HL-60 (cell line): ENCODE data around the gene NDUFAF2.

Experiments
- DNase-seq, 2 experiments: peaks; one replicate each; pipeline ENCODE4 v3.0.0-alpha.2; 2010 to 2020; ENCODE audit warnings: low read depth in 1 of 2, low spot score in 1 of 2
- H3K27ac ChIP-seq: fragments of 250-450 bp; sonication (Bioruptor Pico); replicated peaks from 2 replicates; pipeline ENCODE4 v1.5.1; 2020; ENCODE audit warnings: mild to moderate bottlenecking, moderate library complexity
- H3K27me3 ChIP-seq: fragments of 250-450 bp; sonication (Bioruptor Pico); 2 replicates; pipeline ENCODE4 v1.5.1; 2021; ENCODE audit warnings: mild to moderate bottlenecking, moderate library complexity; ENCODE audit not compliant: insufficient read depth, poor library complexity, severe bottlenecking
- H3K4me3 ChIP-seq: replicated peaks from 2 replicates; pipeline ENCODE4 v1.5.1; 2011; ENCODE audit warnings: mild to moderate bottlenecking, control low read depth, low read length; ENCODE audit not compliant: insufficient read depth
- CTCF ChIP-seq: IDR thresholded peaks from one replicate; pipeline ENCODE4 v1.5.1; 2011; ENCODE audit warnings: low read length, control low read depth, inconsistent platforms; ENCODE audit not compliant: insufficient read depth
- GABPA ChIP-seq: IDR thresholded peaks from 2 replicates; pipeline ENCODE4 v1.6.1; 2012; ENCODE audit warnings: low read depth
- POLR2AphosphoS5 ChIP-seq: IDR thresholded peaks from 2 replicates; pipeline ENCODE4 v1.6.1; 2012; ENCODE audit warnings: low read depth
- SPI1 ChIP-seq: IDR thresholded peaks from 2 replicates; pipeline ENCODE4 v1.6.1; 2012; ENCODE audit warnings: low read depth, mild to moderate bottlenecking, borderline replicate concordance
- TF ChIP-seq, protein P1 (sequence below): IDR thresholded peaks from 2 replicates; pipeline ENCODE4 v1.6.1; 2012; ENCODE audit warnings: low read depth; ENCODE audit not compliant: insufficient replicate concordance

NDUFAF2 gene

DNA sequence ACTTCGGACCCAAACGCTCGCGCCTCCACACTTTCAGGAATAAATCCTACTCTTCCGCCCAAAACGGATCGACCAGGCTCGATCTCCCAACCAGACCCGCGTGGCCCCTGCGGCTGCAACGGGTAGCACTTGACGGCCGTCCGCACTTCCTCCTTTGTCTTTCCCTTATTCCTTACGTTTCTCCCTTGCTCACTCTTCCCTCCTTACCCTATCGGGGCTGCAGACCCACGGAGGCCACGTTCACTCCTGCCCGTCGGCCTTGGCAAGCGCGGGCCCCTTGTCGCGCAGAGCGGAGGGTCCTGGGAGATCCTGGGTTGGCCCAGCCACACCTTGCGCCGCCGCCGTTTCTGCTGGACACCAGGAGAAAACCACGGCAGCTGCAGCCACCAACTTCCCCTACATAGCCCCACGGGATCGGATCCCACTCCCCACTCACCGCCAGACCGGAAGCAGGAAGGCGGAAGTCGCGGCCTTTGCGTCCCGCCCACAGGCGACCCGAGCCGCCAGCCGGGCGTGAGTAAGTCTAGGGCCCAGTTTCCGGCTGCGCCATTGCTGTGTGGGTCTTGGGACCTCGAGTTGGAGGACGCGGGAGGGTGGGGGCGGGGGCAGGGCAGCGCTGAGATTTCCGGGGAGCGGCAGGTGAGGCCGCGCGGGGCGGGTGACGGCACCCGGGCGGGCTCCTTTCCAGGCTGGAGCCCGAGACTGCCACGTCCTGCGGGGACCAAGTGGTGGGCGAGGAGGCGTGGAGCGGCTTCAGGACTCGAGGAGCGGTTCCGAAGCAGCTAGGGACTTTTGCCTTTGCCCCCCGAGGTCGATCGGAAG lies 217.2 kb downstream of the NDUFAF2 start, which contains the start of gene SMIM15:
Gene SMIM15, minus strand, starts transcription at position 459 of the 822 bp plus-strand sequence. CDS start 2,297 bp downstream, outside the sequence.
- H3K4me3 ChIP-seq: peak within 1 kb of the TSS; percentile 49

DNA sequence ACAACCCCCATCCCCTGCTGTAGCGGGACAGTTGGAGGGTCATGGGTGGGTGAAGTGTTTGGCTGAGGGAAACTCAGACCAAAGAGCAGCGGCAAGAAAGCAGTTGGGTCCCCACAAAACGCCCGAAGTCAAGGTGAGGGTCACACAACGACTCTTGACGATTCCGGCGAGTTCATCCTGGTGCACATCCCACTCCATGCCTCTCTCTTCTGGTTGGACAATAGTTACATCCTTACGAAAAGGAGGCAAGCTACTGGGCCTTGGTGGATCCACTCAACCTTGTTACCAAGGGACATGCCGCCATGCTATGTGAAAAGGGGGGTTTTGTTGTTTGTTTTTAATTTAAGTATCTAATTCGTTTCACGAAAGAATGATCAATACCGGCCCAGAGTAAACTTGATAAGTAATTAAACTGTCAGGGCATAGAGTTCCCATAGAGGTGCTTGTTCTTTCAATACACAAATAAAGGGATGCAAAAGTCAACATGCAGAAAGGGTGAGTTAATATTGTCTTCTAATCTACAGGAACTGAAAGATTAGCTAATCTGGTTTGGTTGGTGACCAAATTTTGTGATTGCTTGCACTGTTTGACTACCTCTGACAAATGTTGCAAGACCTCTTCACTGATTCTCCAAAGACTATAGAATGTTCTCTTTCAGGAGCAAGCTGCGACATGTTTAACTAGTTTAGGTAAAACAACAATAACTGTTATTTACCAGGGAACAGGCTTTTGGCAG lies 218.0 kb downstream of the NDUFAF2 start:
- peak overlapping the region; percentile 49 for H3K4me3 ChIP-seq
- TF ChIP-seq, protein P1, sequence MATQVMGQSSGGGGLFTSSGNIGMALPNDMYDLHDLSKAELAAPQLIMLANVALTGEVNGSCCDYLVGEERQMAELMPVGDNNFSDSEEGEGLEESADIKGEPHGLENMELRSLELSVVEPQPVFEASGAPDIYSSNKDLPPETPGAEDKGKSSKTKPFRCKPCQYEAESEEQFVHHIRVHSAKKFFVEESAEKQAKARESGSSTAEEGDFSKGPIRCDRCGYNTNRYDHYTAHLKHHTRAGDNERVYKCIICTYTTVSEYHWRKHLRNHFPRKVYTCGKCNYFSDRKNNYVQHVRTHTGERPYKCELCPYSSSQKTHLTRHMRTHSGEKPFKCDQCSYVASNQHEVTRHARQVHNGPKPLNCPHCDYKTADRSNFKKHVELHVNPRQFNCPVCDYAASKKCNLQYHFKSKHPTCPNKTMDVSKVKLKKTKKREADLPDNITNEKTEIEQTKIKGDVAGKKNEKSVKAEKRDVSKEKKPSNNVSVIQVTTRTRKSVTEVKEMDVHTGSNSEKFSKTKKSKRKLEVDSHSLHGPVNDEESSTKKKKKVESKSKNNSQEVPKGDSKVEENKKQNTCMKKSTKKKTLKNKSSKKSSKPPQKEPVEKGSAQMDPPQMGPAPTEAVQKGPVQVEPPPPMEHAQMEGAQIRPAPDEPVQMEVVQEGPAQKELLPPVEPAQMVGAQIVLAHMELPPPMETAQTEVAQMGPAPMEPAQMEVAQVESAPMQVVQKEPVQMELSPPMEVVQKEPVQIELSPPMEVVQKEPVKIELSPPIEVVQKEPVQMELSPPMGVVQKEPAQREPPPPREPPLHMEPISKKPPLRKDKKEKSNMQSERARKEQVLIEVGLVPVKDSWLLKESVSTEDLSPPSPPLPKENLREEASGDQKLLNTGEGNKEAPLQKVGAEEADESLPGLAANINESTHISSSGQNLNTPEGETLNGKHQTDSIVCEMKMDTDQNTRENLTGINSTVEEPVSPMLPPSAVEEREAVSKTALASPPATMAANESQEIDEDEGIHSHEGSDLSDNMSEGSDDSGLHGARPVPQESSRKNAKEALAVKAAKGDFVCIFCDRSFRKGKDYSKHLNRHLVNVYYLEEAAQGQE: no peak
- no peak for TF ChIP-seq SPI1
- TF ChIP-seq GABPA: no peak
- TF ChIP-seq CTCF: no peak
- no peak for TF ChIP-seq POLR2AphosphoS5
- peak overlapping the region; percentile 94 for H3K27ac ChIP-seq
- H3K27me3 ChIP-seq: no peaks in the 10 kb centered on the region
- DNase-seq: peak in 1 of 2 experiments; percentile 9

More for the DNA sequence above, 217.2 kb downstream of the NDUFAF2 start, which contains the start of gene SMIM15:
- TF ChIP-seq SPI1 (peak; percentile 80), CTCF (no peak), GABPA (peak; percentile 81), POLR2AphosphoS5 (peak; percentile 82)
- TF ChIP-seq, protein P1: no peak
- H3K27ac ChIP-seq: peak within 1 kb of the TSS; percentile 94
- DNase-seq: peak; percentile 63 to 84
- no peaks in the 10 kb centered on the region for H3K27me3 ChIP-seq

GRCh38 chr5:61163905-61164304 lies 218.9 kb downstream of the NDUFAF2 start:
- no peak for TF ChIP-seq CTCF
- TF ChIP-seq POLR2AphosphoS5: no peak
- no peak for TF ChIP-seq SPI1
- TF ChIP-seq, protein P1: no peak
- no peak for TF ChIP-seq GABPA
- DNase-seq: no peak
- Histone ChIP-seq H3K27me3 (no peaks in the 10 kb centered on the region), H3K4me3 (no peak overlapping the region), H3K27ac (no peak overlapping the region)
